Thymus (tissue), 11 donors: ENCODE results near the gene SYNJ2. TPM values are rescaled to one million over a fixed set of nuclear protein-coding genes. Genes with fewer than 3 reads are reported as not detected.

ENCODE experiments used
- DNase-seq, 9 donors: peaks; one replicate each; pipeline ENCODE4 v3.0.0-alpha.2; 2013; ENCODE audit warnings: low spot score in 9 of 9, low read depth in 6 of 9, missing footprints in 1 of 9
- H3K27ac ChIP-seq, 2 donors: one replicate each; pipeline ENCODE4 v1.5.1; 2013; ENCODE audit warnings: control low read depth in 1 of 2, low read depth in 1 of 2, low read length in 1 of 2, mild to moderate bottlenecking in 1 of 2, moderate library complexity in 1 of 2
- H3K27me3 ChIP-seq, 2 donors: one replicate each; pipeline ENCODE4 v1.5.1; 2013; ENCODE audit warnings: low read length in 1 of 2; ENCODE audit not compliant: control insufficient read depth in 2 of 2, insufficient read depth in 1 of 2
- H3K36me3 ChIP-seq, 2 donors: one replicate each; pipeline ENCODE4 v1.5.1; 2013; ENCODE audit warnings: low read length in 1 of 2, mild to moderate bottlenecking in 1 of 2, moderate library complexity in 1 of 2; ENCODE audit not compliant: control insufficient read depth in 2 of 2, insufficient read depth in 2 of 2
- H3K4me1 ChIP-seq, 2 donors: one replicate each; pipeline ENCODE4 v1.5.1; 2013; ENCODE audit warnings: low read length in 2 of 2; ENCODE audit not compliant: control insufficient read depth in 2 of 2, insufficient read depth in 2 of 2
- H3K4me3 ChIP-seq, 2 donors: one replicate each; pipeline ENCODE4 v1.5.1; 2013; ENCODE audit warnings: low read length in 2 of 2, control low read depth in 1 of 2, mild to moderate bottlenecking in 1 of 2
- H3K9me3 ChIP-seq, 2 donors: one replicate each; pipeline ENCODE4 v1.5.1; 2013; ENCODE audit warnings: low read length in 1 of 2, mild to moderate bottlenecking in 1 of 2; ENCODE audit not compliant: control insufficient read depth in 2 of 2, insufficient read depth in 1 of 2
- WGBS: extraction: QIAGEN DNeasy Blood & Tissue Kit; methylation state at CpG from one replicate; pipeline ENCODE4 v1.1.7; 2013; 5-methylcytosine and 5-hydroxymethylcytosine counted together
- polyA plus RNA-seq: library from polyadenylated mRNA; stranded (reverse); fragments of 200-250 nt; gene quantifications from one replicate; pipeline ENCODE4 v1.2.3, GENCODE V29; 2013
- total RNA-seq: library from RNA; stranded (reverse); fragments of 120-200 nt; gene quantifications from one replicate; pipeline ENCODE4 v1.2.4, GENCODE V29; 2013
- donor health status: healthy.

Gene SYNJ2
- total and polyA plus RNA-seq, 2 donors, result 5.7 to 8.2 TPM

DNA sequence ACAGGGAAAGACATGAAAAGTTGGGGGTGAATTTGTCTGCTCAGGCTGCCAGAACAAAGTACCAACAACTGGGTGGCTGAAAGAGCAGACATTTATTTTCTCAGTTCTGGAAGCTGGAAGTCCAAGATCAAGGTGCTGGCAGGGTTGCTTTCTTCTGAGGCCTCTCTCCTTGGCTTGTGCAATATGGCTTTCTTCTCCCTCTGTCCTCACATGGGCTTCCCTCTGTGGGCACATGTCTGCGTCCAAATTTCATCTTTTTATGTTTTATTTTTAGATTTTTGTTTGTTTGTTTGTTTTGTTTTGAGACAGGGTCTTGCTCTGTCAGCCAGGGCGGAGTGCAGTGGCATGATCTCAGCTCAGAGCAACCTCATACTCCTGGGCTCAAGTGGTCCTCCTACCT lies 6.2 kb upstream of the SYNJ2 start:
- H3K36me3 ChIP-seq, result no peaks in the 10 kb centered on the region

DNA sequence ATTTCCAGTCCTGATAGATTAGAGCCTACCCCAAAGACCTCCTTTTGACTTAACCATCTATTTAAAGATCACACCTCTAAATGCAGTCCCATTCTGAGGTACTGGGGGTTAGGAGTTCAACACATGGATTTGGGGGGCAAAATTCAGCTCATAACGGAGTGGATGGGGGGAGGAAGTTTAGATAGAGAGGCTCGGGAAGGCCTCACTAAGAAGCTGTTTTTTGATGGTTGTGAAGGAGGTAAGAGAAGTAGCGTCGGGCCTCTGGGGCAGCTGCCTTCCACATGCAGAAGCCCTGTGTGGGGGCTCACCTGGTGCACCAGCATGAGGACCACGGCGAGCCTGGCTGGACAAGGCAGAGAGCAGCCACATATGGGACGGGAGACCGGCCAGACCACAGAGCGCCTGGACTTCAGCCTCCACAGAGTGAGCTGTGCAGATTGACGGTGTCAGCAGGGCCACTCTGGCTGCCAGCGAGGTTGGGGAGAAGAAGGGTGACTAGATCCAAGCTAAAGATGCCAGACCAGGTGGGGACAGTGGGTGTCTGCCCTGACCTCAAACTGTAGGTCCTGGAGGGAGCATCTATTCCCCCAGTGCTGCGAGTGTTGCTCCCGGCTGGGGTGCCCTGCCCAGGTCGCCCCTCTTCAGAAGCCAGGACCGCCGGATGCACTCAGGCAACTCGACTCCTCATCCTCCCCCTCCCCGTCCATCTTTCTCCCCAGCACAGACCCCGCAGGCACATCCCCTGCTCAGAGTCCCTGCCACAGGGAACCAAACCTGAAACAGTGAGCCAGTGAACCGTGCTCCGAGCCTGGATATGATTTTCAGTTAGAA lies 5.1 kb upstream of the SYNJ2 start:
- 98% methylated on average over 21 of the region's 21 CpGs for WGBS
- Histone ChIP-seq H3K4me1 (peaks cover 0 to 27% of the 10 kb centered on the region in 2 donors), H3K9me3 (no peaks in the 10 kb centered on the region), H3K27me3 (peaks cover 0 to 18% of the 10 kb centered on the region in 2 donors), H3K36me3 (no peaks in the 10 kb centered on the region), H3K4me3 (no peak overlapping the region), H3K27ac (no peak overlapping the region)
- no peak for DNase-seq

More for the DNA sequence above, 6.2 kb upstream of the SYNJ2 start:
- H3K4me3 ChIP-seq, result no peak overlapping the region
- WGBS, result 97% methylated on average over 2 of the region's 2 CpGs
- no peak for DNase-seq
- H3K27me3 ChIP-seq, result peaks cover 0 to 8% of the 10 kb centered on the region in 2 donors
- no peak overlapping the region for H3K27ac ChIP-seq
- H3K9me3 ChIP-seq, result no peaks in the 10 kb centered on the region
- H3K4me1 ChIP-seq, result peaks cover 0 to 18% of the 10 kb centered on the region in 2 donors

DNA sequence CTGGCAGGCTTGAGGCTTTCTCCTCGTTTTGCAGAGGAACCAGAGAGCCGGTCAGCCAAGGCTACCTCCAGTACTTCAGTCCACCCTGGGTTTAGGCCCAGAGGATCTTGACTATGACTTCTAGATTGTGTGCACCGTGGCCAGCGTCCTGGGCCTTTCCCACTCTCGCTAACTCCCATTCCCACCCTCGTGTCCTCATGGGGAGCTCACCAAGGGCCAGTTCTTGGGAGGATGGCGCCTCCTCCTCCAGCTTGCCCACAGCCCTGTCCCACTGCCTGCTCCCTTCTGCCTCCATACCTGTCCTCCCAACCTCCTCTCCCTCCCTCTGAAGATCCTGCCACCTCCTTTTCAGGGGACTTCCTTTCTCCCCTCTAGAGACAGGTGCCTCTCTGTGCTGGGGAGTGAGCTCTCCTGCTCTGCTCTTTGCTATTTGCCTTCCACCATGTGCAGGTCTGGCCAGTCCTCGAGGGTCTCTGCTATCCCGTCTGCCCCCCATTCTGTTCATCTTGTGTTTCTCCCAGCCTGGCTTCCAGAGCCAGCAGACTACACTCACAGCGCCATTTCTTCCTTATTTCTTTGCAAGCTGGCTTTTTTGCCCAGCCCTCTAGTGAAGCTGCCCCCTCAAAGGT lies 4.4 kb upstream of the SYNJ2 start:
- H3K27ac ChIP-seq, result no peak overlapping the region
- no peak for DNase-seq
- no peaks in the 10 kb centered on the region for H3K9me3 ChIP-seq
- WGBS, result 97% methylated on average over 10 of the region's 10 CpGs
- no peak overlapping the region for H3K4me3 ChIP-seq
- H3K4me1 ChIP-seq, result peaks cover 0 to 29% of the 10 kb centered on the region in 2 donors
- no peaks in the 10 kb centered on the region for H3K36me3 ChIP-seq
- peaks cover 0 to 21% of the 10 kb centered on the region in 2 donors for H3K27me3 ChIP-seq

GRCh38 chr6:157978021-157978783 lies 3.5 kb upstream of the SYNJ2 start:
- no peaks in the 10 kb centered on the region for H3K9me3 ChIP-seq
- H3K4me1 ChIP-seq, result peaks cover 0 to 37% of the 10 kb centered on the region in 2 donors
- H3K4me3 ChIP-seq, result no peak overlapping the region
- WGBS, result 88% methylated on average over 16 of the region's 16 CpGs
- no peak overlapping the region for H3K27ac ChIP-seq
- DNase-seq, result no peak
- no peaks in the 10 kb centered on the region for H3K36me3 ChIP-seq
- H3K27me3 ChIP-seq, result peaks cover 0 to 22% of the 10 kb centered on the region in 2 donors

DNA sequence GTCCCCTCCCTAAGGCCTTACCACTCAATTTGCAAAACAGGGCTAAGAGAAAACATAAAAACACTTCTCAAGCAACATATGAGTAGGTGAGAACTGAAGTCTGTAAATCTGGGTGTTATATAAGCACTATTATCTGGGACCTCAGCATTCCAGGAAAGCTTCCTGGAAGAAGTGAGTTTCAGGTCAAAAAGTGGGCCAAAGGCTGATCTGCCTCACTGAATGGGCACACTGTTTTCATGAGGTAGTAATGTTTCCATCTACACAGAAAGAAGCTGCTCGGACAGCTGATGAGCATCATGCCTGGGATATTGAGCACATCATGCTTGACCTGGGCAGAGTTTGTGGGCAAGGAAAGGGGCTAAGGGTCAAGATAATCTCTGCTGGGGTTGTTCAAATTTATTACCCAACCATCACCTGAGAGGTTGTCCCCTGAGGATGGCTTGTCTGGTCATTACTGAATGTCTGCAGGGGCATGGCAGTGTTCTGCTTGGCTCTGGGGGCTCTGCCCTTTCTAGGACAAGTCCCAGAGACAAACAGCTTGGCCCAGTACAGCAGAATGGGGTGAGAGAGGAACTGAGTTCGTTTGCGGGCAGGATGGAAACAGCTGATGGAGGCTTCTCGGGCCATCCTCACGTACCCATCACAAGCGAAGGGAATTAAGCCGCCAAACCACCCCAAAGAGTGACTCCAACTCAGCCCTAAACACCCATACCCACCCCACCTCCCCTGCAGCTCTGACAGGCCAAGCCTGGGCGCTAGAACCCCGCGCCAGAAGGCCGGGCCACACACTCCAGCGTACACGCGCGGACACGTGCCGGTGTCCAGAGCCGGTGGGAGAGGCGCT lies 1.2 kb upstream of the SYNJ2 start:
- peaks cover 0 to 22% of the 10 kb centered on the region in 2 donors for H3K27me3 ChIP-seq
- no peaks in the 10 kb centered on the region for H3K36me3 ChIP-seq
- H3K9me3 ChIP-seq, result no peaks in the 10 kb centered on the region
- H3K4me1 ChIP-seq, result peaks cover 0 to 46% of the 10 kb centered on the region in 2 donors
- H3K4me3 ChIP-seq, result peak overlapping the region; percentile 72 to 80
- DNase-seq, result no peak
- no peak overlapping the region for H3K27ac ChIP-seq
- 18% methylated on average over 19 of the region's 19 CpGs for WGBS

GRCh38 chr6:157981132-157981394 lies 600 bp upstream of the SYNJ2 start:
- DNase-seq, result peak in 1 of 9 donors; percentile 17
- Histone ChIP-seq H3K27me3 (peaks cover 0 to 22% of the 10 kb centered on the region in 2 donors), H3K9me3 (no peaks in the 10 kb centered on the region), H3K27ac (peak overlapping the region in 1 of 2 donors; percentile 11), H3K36me3 (no peaks in the 10 kb centered on the region), H3K4me1 (peaks cover 0 to 46% of the 10 kb centered on the region in 2 donors), H3K4me3 (peak overlapping the region; percentile 72 to 80)
- 1% methylated on average over 24 of the region's 24 CpGs for WGBS

- peak in 2 of 9 donors; percentile 24 to 52 for DNase-seq
- Histone ChIP-seq H3K27me3 (peaks cover 0 to 22% of the 10 kb centered on the region in 2 donors), H3K9me3 (no peaks in the 10 kb centered on the region), H3K4me3 (peak overlapping the region; percentile 72 to 80), H3K4me1 (peaks cover 0 to 46% of the 10 kb centered on the region in 2 donors), H3K36me3 (no peaks in the 10 kb centered on the region), H3K27ac (peak overlapping the region in 1 of 2 donors; percentile 51)
- 2% methylated on average over 36 of the region's 36 CpGs for WGBS
These were observed 469 bp downstream of the SYNJ2 start for GRCh38 chr6:157982102-157982562.

DNA sequence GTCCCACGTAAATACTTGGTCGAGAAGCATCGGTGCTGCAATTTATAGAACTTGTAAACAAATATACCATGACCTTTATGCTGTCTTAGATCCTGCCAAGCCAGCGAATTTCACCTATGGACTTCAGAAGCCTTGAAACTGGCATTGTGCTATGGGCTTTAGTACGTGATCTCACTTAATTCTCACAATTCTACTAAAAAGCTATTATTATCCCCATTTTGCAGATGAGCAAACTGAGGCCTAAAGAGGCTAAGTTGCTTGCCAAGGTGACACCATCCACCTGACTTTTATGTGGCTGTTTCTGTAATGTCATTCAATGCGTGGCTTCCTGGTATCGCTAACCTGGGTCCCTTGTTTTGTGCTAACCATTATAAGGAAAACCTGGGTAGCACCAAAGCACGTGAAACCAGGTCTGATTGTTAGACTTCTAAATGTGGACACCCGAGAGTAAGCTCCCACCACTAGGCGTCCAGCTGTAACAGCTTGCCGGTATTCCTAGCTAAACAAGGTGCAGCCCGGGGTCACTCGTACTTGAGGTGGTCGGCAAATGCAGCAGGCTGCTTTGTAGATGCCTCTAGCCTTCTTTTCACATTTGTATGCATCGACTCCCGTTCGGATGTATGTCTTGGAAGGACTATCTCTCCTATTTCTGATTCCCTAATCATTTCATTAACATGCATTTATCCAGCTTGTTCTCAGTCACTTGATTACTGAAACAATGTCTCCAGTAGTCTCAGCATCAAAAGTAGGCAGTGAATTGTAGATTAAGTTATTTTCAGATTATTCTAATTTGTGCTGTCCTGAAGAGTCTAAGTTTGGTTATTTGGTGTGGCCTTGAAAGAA lies 1.1 kb downstream of the SYNJ2 start:
- Histone ChIP-seq H3K9me3 (no peaks in the 10 kb centered on the region), H3K4me3 (peak overlapping the region; percentile 72 to 80), H3K27ac (no peak overlapping the region), H3K4me1 (peaks cover 0 to 46% of the 10 kb centered on the region in 2 donors), H3K27me3 (peaks cover 0 to 22% of the 10 kb centered on the region in 2 donors), H3K36me3 (no peaks in the 10 kb centered on the region)
- 77% methylated on average over 17 of the region's 17 CpGs for WGBS
- peak in 1 of 9 donors; percentile 45 for DNase-seq
